HCT116 (cell line): Measurements from ENCODE around the gene BEST4.
A peak's percentile ranks its signal among the peaks of the same experiment; 100 is the strongest.

Experiments
- ATF3 ChIP-seq: IDR thresholded peaks from 2 replicates; pipeline ENCODE4 v1.6.1; 2012
- EZH2 ChIP-seq: fragments of 200-600 bp; sonication (generic); IDR thresholded peaks from 2 replicates; pipeline ENCODE4 v1.6.1; 2017; ENCODE audit warnings: antibody characterized with exemption, mixed run types
- EZH2phosphoT487 ChIP-seq: fragments of 200-600 bp; IDR thresholded peaks from 2 replicates; pipeline ENCODE4 v1.6.1; 2018; ENCODE audit warnings: antibody characterized with exemption, borderline replicate concordance
- POLR2A ChIP-seq: IDR thresholded peaks from 2 replicates; pipeline ENCODE4 v1.7.0; 2011; ENCODE audit warnings: borderline replicate concordance; ENCODE audit not compliant: insufficient read depth, insufficient read length; ENCODE audit errors: extremely low read depth
- POLR2AphosphoS5 ChIP-seq: IDR thresholded peaks from 2 replicates; pipeline ENCODE4 v1.6.1; 2011; ENCODE audit warnings: mild to moderate bottlenecking, low read depth, low read length, moderate library complexity
- RAD21 ChIP-seq: IDR thresholded peaks from 2 replicates; pipeline ENCODE4 v1.6.1; 2012; ENCODE audit warnings: low read depth, mild to moderate bottlenecking
- SIN3A ChIP-seq: IDR thresholded peaks from 2 replicates; pipeline ENCODE4 v1.6.1; 2012; ENCODE audit warnings: low read depth
- SRF ChIP-seq: IDR thresholded peaks from 2 replicates; pipeline ENCODE4 v1.6.1; 2012; ENCODE audit warnings: low read depth
- TF ChIP-seq, protein P1 (sequence below), 3 experiments: fragments of 200-600 bp in 1 of 3; sonication (generic) in 1 of 3; IDR thresholded peaks in 2 of 3; conservative IDR thresholded peaks in 1 of 3; 2 replicates each; pipeline ENCODE4 v1.5.1; 2012 to 2017; ENCODE audit warnings: low read depth in 2 of 3, low read length in 2 of 3, antibody characterized with exemption in 1 of 3, borderline replicate concordance in 1 of 3, control low read depth in 1 of 3, mild to moderate bottlenecking in 1 of 3, mixed read lengths in 1 of 3, mixed run types in 1 of 3, moderate library complexity in 1 of 3; ENCODE audit not compliant: insufficient read depth in 1 of 3

- TF ChIP-seq EZH2 (no peak), POLR2A (peak; percentile 100), EZH2phosphoT487 (no peak), ATF3 (no peak), SRF (no peak), POLR2AphosphoS5 (peak; percentile 99), SIN3A (peak; percentile 100), RAD21 (peak; percentile 52)
- TF ChIP-seq, protein P1, sequence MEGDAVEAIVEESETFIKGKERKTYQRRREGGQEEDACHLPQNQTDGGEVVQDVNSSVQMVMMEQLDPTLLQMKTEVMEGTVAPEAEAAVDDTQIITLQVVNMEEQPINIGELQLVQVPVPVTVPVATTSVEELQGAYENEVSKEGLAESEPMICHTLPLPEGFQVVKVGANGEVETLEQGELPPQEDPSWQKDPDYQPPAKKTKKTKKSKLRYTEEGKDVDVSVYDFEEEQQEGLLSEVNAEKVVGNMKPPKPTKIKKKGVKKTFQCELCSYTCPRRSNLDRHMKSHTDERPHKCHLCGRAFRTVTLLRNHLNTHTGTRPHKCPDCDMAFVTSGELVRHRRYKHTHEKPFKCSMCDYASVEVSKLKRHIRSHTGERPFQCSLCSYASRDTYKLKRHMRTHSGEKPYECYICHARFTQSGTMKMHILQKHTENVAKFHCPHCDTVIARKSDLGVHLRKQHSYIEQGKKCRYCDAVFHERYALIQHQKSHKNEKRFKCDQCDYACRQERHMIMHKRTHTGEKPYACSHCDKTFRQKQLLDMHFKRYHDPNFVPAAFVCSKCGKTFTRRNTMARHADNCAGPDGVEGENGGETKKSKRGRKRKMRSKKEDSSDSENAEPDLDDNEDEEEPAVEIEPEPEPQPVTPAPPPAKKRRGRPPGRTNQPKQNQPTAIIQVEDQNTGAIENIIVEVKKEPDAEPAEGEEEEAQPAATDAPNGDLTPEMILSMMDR (IDR thresholded peaks at IDR 0.05 in 2 of 3, conservative IDR thresholded peaks at IDR 0.05 in 1 of 3; ENCODE audit: borderline replicate concordance in 1 of 3, insufficient read depth in 1 of 3, low read depth in 2 of 3, low read length in 2 of 3): 0 out of 6 replicates have a peak, but pooled peaks of 1 of the 3 experiments have one; percentile 9
Measured at GRCh38 chr1:44819608-44820327, 31.8 kb upstream of the BEST4 start.
